HG03039 (cell line): Measurements from ENCODE around the gene CDC42EP3.

Source experiments
- ATAC-seq: cut with Tn5 transposase; IDR thresholded peaks from one replicate; pipeline ENCODE4 v1.9.1; 2021; ENCODE audit warnings: mild to moderate bottlenecking, moderate library complexity; ENCODE audit not compliant: unreplicated experiment

The CDC42EP3 gene

GRCh38 chr2:37619959-37620300 is 51.5 kb downstream of the CDC42EP3 start:
- ATAC-seq, result no peak

GRCh38 chr2:37619230-37619958 is 52.0 kb downstream of the CDC42EP3 start:
- ATAC-seq, result no peak

GRCh38 chr2:37618326-37618725 is 53.1 kb downstream of the CDC42EP3 start:
- ATAC-seq, result no peak

GRCh38 chr2:37617119-37617892 is 54.1 kb downstream of the CDC42EP3 start:
- ATAC-seq, result no peak

GRCh38 chr2:37616677-37617005 is 54.8 kb downstream of the CDC42EP3 start:
- ATAC-seq, result no peak

- no peak for ATAC-seq
These were observed 55.4 kb downstream of the CDC42EP3 start for GRCh38 chr2:37615804-37616676.

GRCh38 chr2:37614061-37614738 is 57.2 kb downstream of the CDC42EP3 start:
- ATAC-seq, result no peak

GRCh38 chr2:37612382-37612781 is 59.1 kb downstream of the CDC42EP3 start:
- no peak for ATAC-seq

- no peak for ATAC-seq
These were observed 60.7 kb downstream of the CDC42EP3 start for GRCh38 chr2:37610638-37611289.

GRCh38 chr2:37609782-37610181 is 61.7 kb downstream of the CDC42EP3 start:
- no peak for ATAC-seq

GRCh38 chr2:37604716-37605115 is 66.7 kb downstream of the CDC42EP3 start:
- no peak for ATAC-seq

- no peak for ATAC-seq
These were observed 68.7 kb downstream of the CDC42EP3 start for GRCh38 chr2:37602702-37603101.

- ATAC-seq, result no peak
These were observed 69.4 kb downstream of the CDC42EP3 start for GRCh38 chr2:37602040-37602439.

- no peak for ATAC-seq
These were observed 69.9 kb downstream of the CDC42EP3 start for GRCh38 chr2:37601569-37601968.

GRCh38 chr2:37600735-37601134 is 70.7 kb downstream of the CDC42EP3 start:
- no peak for ATAC-seq

- ATAC-seq, result no peak
These were observed 71.5 kb downstream of the CDC42EP3 start for GRCh38 chr2:37599688-37600525.

- ATAC-seq, result no peak
These were observed 77.7 kb downstream of the CDC42EP3 start for GRCh38 chr2:37593694-37594093.

- ATAC-seq, result no peak
These were observed 78.4 kb downstream of the CDC42EP3 start for GRCh38 chr2:37593024-37593423.
